Breast epithelium (tissue), 4 donors: ENCODE results near the gene PHLDA1. TPM values are rescaled to one million over a fixed set of nuclear protein-coding genes. Genes with fewer than 3 reads are reported as not detected.

Experiments used
- DNase-seq, 2 donors: peaks; one replicate each; pipeline ENCODE4 v3.0.0-alpha.2; 2019; ENCODE audit warnings: low spot score in 2 of 2
- H3K27ac ChIP-seq, 2 donors: fragments of 200-600 bp; sonication (generic) in 1 of 2; one replicate each; pipeline ENCODE4 v1.5.1; 2016 to 2019; ENCODE audit warnings: mild to moderate bottlenecking in 1 of 2
- H3K27me3 ChIP-seq, 2 donors: fragments of 200-600 bp; sonication (generic) in 1 of 2; one replicate each; pipeline versions ENCODE4 v1.5.1 to v1.6.0; 2017 to 2019; ENCODE audit warnings: control low read depth in 1 of 2, mild to moderate bottlenecking in 1 of 2
- H3K36me3 ChIP-seq: fragments of 200-600 bp; one replicate; pipeline ENCODE4 v1.5.1; 2019
- H3K4me1 ChIP-seq, 2 donors: fragments of 200-600 bp; sonication (generic); one replicate each; pipeline ENCODE4 v1.5.1; 2016 to 2019; ENCODE audit warnings: control low read depth in 1 of 2
- H3K4me3 ChIP-seq, 3 donors: fragments of 200-600 bp; sonication (generic); 1 replicate in 2 of 3; 2 replicates in 1 of 3; pipeline ENCODE4 v1.5.1; 2016 to 2019; ENCODE audit warnings: mild to moderate bottlenecking in 3 of 3, moderate library complexity in 2 of 3
- H3K9me3 ChIP-seq, 2 donors: fragments of 200-600 bp; sonication (generic) in 1 of 2; one replicate each; pipeline ENCODE4 v1.5.1; 2016 to 2019; ENCODE audit warnings: control low read depth in 1 of 2
- POLR2A ChIP-seq: fragments of 450-650 bp; IDR thresholded peaks from one replicate; pipeline ENCODE4 v1.6.1; 2016; ENCODE audit warnings: antibody characterized with exemption, mild to moderate bottlenecking, moderate library complexity
- POLR2AphosphoS5 ChIP-seq, 3 donors: sonication (generic); formaldehyde crosslinking; IDR thresholded peaks; one replicate each; pipeline ENCODE4 v1.6.1; 2017; ENCODE audit warnings: antibody characterized with exemption in 3 of 3
- intact Hi-C: fragments of 100-400 bp; cut with DNase I; formaldehyde crosslinking; loops from one replicate; pipeline ENCODE4 v1.15.1; 2023; ENCODE audit warnings: low total_unique reads
- total RNA-seq, 3 donors: library from RNA; depleted of rRNA; stranded (reverse); fragments of >200 nt; gene quantifications; one replicate each; pipeline ENCODE4 v1.1.0, GENCODE V29; 2016
- TF ChIP-seq, protein P1 (sequence below), 3 donors: fragments of 450-650 bp; IDR thresholded peaks; one replicate each; pipeline ENCODE4 v1.5.1; 2016 to 2017; ENCODE audit warnings: antibody characterized with exemption in 3 of 3, mild to moderate bottlenecking in 3 of 3, moderate library complexity in 3 of 3

The PHLDA1 gene
- total RNA-seq, 3 donors from 2014 or later = 5.8 to 32.6 (median 23.6) TPM

DNA sequence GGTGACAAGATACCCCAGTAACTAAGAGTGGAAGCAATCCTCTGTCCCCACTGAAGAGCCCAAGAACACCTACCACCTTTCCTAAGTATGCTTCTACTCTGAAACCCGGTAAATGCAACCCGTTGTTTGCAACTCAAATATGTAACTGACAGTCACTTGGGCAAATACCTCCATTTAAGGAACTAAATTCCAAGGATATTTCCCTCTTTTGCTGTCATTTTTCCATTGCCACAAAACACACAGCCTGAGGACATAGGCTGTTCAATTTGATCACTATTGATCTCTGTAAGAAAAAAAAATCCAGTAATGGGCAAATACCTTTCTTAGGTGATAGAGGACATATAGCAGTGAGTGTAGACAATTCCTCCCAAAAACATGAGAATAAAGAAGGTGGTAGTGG is 6.6 kb upstream of the PHLDA1 start:
- H3K4me3 ChIP-seq = no peak overlapping the region

DNA sequence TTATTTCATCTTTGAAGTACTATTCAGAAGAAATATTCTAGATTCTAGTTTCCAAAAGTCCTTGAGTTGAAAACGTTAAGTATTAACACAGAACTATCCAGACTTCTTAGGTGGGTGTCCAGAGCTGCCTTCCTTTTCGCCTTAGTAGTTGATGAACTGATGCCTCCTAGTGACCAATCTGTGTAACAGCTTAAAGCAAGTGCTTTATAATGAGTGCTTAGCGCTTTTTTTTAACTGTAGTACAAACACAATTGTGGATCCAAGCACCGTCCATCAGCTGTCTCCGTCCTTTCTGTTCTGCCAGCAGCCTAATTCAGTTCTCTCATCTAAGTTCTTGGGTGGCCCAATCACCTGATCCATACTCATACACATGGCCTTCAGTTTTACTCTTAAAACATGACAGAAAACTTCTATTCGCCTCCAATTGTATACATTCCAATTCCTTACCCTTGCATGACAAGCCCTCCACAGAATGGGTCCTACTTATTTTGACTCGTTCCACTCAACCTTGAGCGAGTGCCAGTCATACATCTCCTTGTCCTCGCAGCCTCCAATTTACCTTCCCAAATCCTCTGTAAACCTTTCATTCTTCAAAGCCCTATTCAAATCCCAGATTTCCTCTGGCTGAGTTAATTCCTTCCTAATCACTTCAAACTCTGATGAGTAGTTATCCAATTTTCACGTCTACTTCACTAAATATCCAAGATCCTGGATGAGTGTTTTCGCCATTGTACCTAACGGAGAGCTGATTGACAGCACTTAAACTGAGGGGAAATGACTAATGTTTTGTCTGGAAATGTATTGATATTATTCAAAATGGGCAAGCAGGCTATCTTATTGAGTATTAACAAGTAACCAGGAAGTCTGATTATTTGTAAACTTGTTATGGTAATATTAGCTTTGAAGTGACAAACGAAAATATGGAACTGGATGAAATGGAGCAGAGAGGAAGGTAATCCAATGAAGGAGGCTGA is 5.8 kb upstream of the PHLDA1 start:
- Histone ChIP-seq H3K4me1 (no peaks in the 10 kb centered on the region), H3K27ac (no peak overlapping the region), H3K4me3 (no peak overlapping the region), H3K36me3 (no peaks in the 10 kb centered on the region), H3K9me3 (no peaks in the 10 kb centered on the region), H3K27me3 (no peaks in the 10 kb centered on the region)
- no peak for DNase-seq
- intact Hi-C loops = no loop called here
- TF ChIP-seq POLR2AphosphoS5 (IDR thresholded peaks at IDR 0.05) (peak in 1 of 3 donors; percentile 7), POLR2A (no peak)
- TF ChIP-seq, protein P1, sequence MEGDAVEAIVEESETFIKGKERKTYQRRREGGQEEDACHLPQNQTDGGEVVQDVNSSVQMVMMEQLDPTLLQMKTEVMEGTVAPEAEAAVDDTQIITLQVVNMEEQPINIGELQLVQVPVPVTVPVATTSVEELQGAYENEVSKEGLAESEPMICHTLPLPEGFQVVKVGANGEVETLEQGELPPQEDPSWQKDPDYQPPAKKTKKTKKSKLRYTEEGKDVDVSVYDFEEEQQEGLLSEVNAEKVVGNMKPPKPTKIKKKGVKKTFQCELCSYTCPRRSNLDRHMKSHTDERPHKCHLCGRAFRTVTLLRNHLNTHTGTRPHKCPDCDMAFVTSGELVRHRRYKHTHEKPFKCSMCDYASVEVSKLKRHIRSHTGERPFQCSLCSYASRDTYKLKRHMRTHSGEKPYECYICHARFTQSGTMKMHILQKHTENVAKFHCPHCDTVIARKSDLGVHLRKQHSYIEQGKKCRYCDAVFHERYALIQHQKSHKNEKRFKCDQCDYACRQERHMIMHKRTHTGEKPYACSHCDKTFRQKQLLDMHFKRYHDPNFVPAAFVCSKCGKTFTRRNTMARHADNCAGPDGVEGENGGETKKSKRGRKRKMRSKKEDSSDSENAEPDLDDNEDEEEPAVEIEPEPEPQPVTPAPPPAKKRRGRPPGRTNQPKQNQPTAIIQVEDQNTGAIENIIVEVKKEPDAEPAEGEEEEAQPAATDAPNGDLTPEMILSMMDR (IDR thresholded peaks at IDR 0.05) = peak; percentile 57 to 90 (median 83)

More for the DNA sequence above, 6.6 kb upstream of the PHLDA1 start:
- Histone ChIP-seq H3K27me3 (no peaks in the 10 kb centered on the region), H3K9me3 (no peaks in the 10 kb centered on the region), H3K36me3 (no peaks in the 10 kb centered on the region), H3K4me1 (no peaks in the 10 kb centered on the region), H3K27ac (no peak overlapping the region)
- TF ChIP-seq, protein P1 (IDR thresholded peaks at IDR 0.05) = no peak
- TF ChIP-seq POLR2A = no peak
- no peak for TF ChIP-seq POLR2AphosphoS5 (IDR thresholded peaks at IDR 0.05)
- DNase-seq = no peak
- intact Hi-C loops = no loop called here

DNA sequence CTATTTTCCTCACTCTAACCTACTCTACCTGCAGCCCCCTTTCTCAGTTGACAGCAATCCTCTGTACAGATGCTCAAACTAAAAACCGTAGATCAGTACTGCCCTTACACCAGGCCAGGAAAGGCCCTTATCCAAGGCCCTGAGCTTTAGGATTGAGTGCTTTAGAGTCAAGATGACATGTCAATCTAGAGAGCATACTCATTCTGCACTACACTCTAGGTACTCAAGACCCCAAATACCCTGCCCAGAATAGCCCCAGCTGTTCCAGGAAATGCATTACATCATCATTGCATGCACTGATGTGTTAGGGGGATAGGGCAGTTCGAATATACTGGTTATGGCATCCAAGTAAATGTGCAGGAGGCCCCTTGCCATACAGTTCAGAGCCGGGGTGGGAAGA is 3.5 kb upstream of the PHLDA1 start:
- H3K4me3 ChIP-seq = no peak overlapping the region
- intact Hi-C loops = no loop called here
- TF ChIP-seq POLR2AphosphoS5 (IDR thresholded peaks at IDR 0.05) (no peak), POLR2A (no peak)
- TF ChIP-seq, protein P1 (IDR thresholded peaks at IDR 0.05) = no peak
- DNase-seq = no peak
- no peaks in the 10 kb centered on the region for H3K27me3 ChIP-seq
- no peaks in the 10 kb centered on the region for H3K36me3 ChIP-seq
- no peaks in the 10 kb centered on the region for H3K9me3 ChIP-seq
- no peaks in the 10 kb centered on the region for H3K4me1 ChIP-seq
- no peak overlapping the region for H3K27ac ChIP-seq

DNA sequence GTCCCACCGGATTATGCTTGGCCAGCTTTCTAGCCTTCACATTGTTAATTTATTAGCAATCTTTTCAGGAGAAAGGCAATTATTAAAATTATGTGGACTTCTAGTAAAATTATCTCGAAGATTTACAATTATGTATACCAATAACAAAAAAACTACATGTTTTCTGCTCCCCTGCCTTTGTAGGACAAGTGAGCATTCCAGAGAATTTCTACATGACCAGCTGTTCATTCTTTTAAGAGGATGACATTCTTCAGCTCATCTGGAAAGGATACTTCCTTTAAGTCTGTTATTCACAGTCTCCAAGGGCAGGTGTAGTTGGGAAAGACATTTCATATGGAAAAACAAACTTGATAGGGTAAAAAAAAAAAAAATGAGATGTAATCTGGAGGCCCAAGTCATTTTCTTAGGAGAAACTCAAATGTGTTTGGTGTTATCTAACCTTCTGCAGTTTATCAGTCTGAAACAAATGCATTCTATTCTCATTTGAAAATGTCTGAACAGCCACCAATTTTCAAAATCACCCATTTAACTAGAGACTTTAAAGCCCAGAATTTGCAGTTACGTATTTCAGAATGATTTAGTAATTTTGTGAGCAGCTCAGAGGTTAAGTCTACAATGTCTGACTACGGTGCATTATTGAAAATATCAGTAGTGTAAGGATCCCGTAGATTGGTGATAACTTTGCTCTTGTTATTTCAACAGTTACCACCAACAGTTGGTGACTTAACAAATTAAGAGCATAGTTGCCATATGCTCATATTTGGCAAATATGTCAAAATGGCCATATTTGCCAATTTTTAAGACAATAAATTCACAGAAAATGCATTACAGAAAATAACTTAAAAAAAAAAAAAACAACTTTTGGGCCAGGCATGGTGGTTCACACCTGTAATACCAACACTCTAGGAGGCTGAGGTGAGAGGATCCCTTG is 1.8 kb upstream of the PHLDA1 start:
- Histone ChIP-seq H3K27me3 (no peaks in the 10 kb centered on the region), H3K4me3 (peak overlapping the region in 2 of 3 donors; percentile 82 to 95), H3K27ac (peak overlapping the region; percentile 99 to 100), H3K9me3 (no peaks in the 10 kb centered on the region), H3K4me1 (no peaks in the 10 kb centered on the region), H3K36me3 (no peaks in the 10 kb centered on the region)
- DNase-seq = no peak
- TF ChIP-seq, protein P1 (IDR thresholded peaks at IDR 0.05) = no peak
- TF ChIP-seq POLR2A (no peak), POLR2AphosphoS5 (IDR thresholded peaks at IDR 0.05) (no peak)
- intact Hi-C loops = no loop called here
